Omental fat pad (tissue), 4 donors: ENCODE data around the gene FBXO31. TPM values are rescaled to one million over a fixed set of nuclear protein-coding genes. Genes with fewer than 3 reads are reported as not detected.

Experiments used
- ATAC-seq: fragments of 150-250 bp; one replicate; pipeline ENCODE4 v1.9.1; 2016; ENCODE audit warnings: mild to moderate bottlenecking, moderate library complexity; ENCODE audit not compliant: low FRiP score
- DNase-seq: peaks from one replicate; pipeline ENCODE4 v3.0.0-alpha.2; 2019; ENCODE audit warnings: low spot score
- CTCF ChIP-seq, 3 donors: fragments of 450-650 bp; IDR thresholded peaks; one replicate each; pipeline ENCODE4 v1.5.1; 2016 to 2017; ENCODE audit warnings: antibody characterized with exemption in 3 of 3, mild to moderate bottlenecking in 3 of 3, moderate library complexity in 2 of 3
- total RNA-seq, 4 donors: library from RNA; depleted of rRNA; stranded (reverse); fragments of >200 nt; gene quantifications; one replicate each; pipeline ENCODE4 v1.1.0, GENCODE V29; 2016

Gene FBXO31
- total RNA-seq, 4 donors from 2014 or later, result 32.8 to 187 (median 61.9) TPM

- DNase-seq (no peak), ATAC-seq (no peak)
- no peak for TF ChIP-seq CTCF (IDR thresholded peaks at IDR 0.05)
Observed at GRCh38 chr16:87297407-87297806, 86.2 kb downstream of the FBXO31 start.

GRCh38 chr16:87295661-87296531, 87.7 kb downstream of the FBXO31 start:
- no peak for TF ChIP-seq CTCF (IDR thresholded peaks at IDR 0.05)

GRCh38 chr16:87295259-87295658, 88.3 kb downstream of the FBXO31 start:
- no peak for ATAC-seq
- TF ChIP-seq CTCF (IDR thresholded peaks at IDR 0.05), result no peak
- DNase-seq, result no peak

More at GRCh38 chr16:87295661-87296531, 87.7 kb downstream of the FBXO31 start:
- DNase-seq, result no peak
- ATAC-seq, result no peak

- no peak for TF ChIP-seq CTCF (IDR thresholded peaks at IDR 0.05)
- no peak for DNase-seq
- ATAC-seq, result no peak
Observed at GRCh38 chr16:87293990-87294389, 89.6 kb downstream of the FBXO31 start.

- no peak for DNase-seq
- TF ChIP-seq CTCF (IDR thresholded peaks at IDR 0.05), result no peak
- ATAC-seq, result no peak
Observed at GRCh38 chr16:87291944-87292343, 91.6 kb downstream of the FBXO31 start.

GRCh38 chr16:87288753-87289362, 94.7 kb downstream of the FBXO31 start:
- no peak for DNase-seq
- no peak for TF ChIP-seq CTCF (IDR thresholded peaks at IDR 0.05)
- no peak for ATAC-seq
